Activated gamma-delta T cell treated with anti-CD3 and anti-CD28 coated beads, Interleukin-2, amount 50 U/mL, for 16 hours (primary cell): ENCODE results near the gene CCDC82.

Experiments used
- DNase-seq: peaks from one replicate; pipeline ENCODE4 v3.0.0-alpha.2; 2020; ENCODE audit warnings: low read depth

Gene CCDC82

GRCh38 chr11:96306933-96307775 lies 82.6 kb downstream of the CCDC82 start:
- no peak for DNase-seq

DNA sequence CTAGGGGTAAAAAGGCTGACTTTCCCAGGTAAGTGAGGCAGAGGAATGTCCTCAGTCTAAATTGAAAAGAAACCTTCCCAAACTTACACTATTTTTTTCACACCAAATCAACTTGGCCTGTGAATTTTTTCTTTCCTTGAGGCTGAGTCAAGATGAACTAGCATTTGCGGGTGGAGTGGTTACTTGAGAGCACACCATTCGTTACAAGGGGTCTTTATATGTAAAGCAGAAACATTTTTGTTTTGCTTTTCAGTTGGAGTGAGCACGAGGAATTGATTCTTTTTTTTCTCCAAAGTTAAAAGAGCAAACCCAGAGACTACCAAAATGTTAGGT lies 83.1 kb downstream of the CCDC82 start:
- DNase-seq: no peak

DNA sequence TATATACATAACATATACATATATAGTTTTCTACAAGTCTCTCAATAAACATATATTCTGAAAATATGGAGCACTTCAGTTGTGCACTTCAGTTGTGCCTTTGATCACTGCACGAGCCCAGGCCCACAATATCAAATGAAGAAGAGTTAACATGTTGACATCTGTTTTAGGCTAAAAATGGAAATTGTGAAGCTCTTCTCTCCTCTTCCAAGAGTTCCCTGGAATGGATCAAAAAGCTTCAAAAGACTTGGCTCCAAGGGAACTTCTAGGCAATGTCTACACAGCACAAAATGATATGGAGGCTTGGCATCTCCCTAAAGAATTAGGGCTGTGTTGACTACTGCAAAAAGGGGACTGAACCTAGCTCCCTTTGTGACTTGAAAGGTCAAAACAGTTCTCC lies 83.6 kb downstream of the CCDC82 start:
- no peak for DNase-seq

- no peak for DNase-seq
These were observed 85.7 kb downstream of the CCDC82 start for GRCh38 chr11:96303980-96304379.

DNA sequence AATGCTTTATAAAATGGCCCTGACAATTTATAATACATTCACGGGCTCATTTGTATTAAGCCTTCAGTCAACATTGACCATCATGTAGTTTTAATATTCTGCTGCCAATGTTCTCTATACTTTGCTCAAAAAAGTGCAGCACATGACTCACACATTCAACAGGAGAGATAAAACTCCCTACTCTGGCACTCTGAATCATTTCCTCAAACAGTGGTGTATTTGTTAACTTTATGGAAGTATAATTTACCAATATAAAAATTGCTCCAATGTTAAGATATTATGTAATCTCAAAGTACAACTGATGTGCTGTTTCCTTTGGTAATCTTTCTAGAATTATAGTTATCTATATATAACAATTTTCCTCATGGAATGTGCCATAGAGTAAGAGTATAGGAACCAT lies 86.6 kb downstream of the CCDC82 start:
- DNase-seq: no peak
